ENCODE measurements around the gene MAMSTR. TPM values are rescaled to one million over a fixed set of nuclear protein-coding genes. Genes with fewer than 3 reads are reported as not detected.

The MAMSTR gene
- total and polyA plus RNA-seq, 9 of the 15 experiments (the other 6 are each of a cell fraction or from before 2014, with no cell fraction given) = 0.08 to 1.00 (median 0.40) TPM; not detected in 1

- no peaks in the 10 kb centered on the region for H4K20me1 ChIP-seq (replicated peaks; ENCODE audit: control insufficient read depth, insufficient read depth, low read length)
- WGBS (ENCODE audit: insufficient coverage, low coverage, missing lambda C conversion rate) = 34% methylated on average over 4 of the region's 4 CpGs
- no peak overlapping the region for H3K4me3 ChIP-seq
- H3K9ac ChIP-seq (ENCODE audit: insufficient read depth in 1 of 2, low read depth in 2 of 2, low read length in 2 of 2) = peak overlapping the region in 1 of 2 experiments; percentile 82; a peak in 2 of 4 replicates
- peaks cover 7% of the 10 kb centered on the region; the same call in 1 of the 3 replicates for H3K79me2 ChIP-seq (ENCODE audit: control insufficient read depth, insufficient read depth, low read length)
- peaks cover 18 to 40% of the 10 kb centered on the region in 2 experiments for H3K4me1 ChIP-seq (replicated peaks in 1 of 2; ENCODE audit: control insufficient read depth in 2 of 2, insufficient read depth in 2 of 2, low read length in 2 of 2)
- DNase-seq (ENCODE audit: extremely low read depth in 1 of 4, low spot score in 3 of 4) = no peak
- ATAC-seq = no peak
- no peak overlapping the region for H3K4me2 ChIP-seq (ENCODE audit: insufficient read depth, low read length)
- BruUV-seq (replicated peaks) = no TSS peak
- intact Hi-C loops (cut with micrococcal nuclease) (no loop called here), in situ Hi-C loops (cut with MboI) (no loop called here)
- ChIA-PET POLR2A (interaction anchor here (0.6 kb wide), 1 partner anchor 583 kb away, joined by 3 read pairs; no protein-coding TSS in a partner anchor), CTCF (ENCODE audit: low intra/inter-chr PET ratio) (no interaction called here)
- H3K27me3 ChIP-seq (ENCODE audit: control insufficient read depth in 2 of 2, insufficient read depth in 2 of 2, low read length in 2 of 2) = no peaks in the 10 kb centered on the region
- H3K9me3 ChIP-seq (replicated peaks; ENCODE audit: control insufficient read depth, insufficient read depth, low read depth, low read length) = no peaks in the 10 kb centered on the region
- no peak overlapping the region for H3K27ac ChIP-seq (ENCODE audit: extremely low read depth, low read depth, low read length)
- FAIRE-seq = no peak
- H3K36me3 ChIP-seq (ENCODE audit: control insufficient read depth, insufficient read depth, low read length) = no peaks in the 10 kb centered on the region
- no peak for TF ChIP-seq MTA1 (IDR thresholded peaks at IDR 0.05; ENCODE audit: borderline replicate concordance)
- TF ChIP-seq ZNF316 (IDR thresholded peaks at IDR 0.05) = peak; percentile 55
- no peak for TF ChIP-seq ZBTB33 (CRISPR knock-in tag; IDR thresholded peaks at IDR 0.05)
- TF ChIP-seq SRSF7 (optimal IDR thresholded peaks at IDR 0.05; ENCODE audit: low read depth, low read length) = no peak
- peak; percentile 54 for TF ChIP-seq C11orf30 (IDR thresholded peaks at IDR 0.05; ENCODE audit: low read depth)
- TF ChIP-seq ZNF584 (CRISPR knock-in tag; IDR thresholded peaks at IDR 0.05; ENCODE audit: low read depth) = no peak
- TF ChIP-seq CCAR2 (IDR thresholded peaks at IDR 0.05; ENCODE audit: low read depth, low read length) = no peak
- no peak for TF ChIP-seq E2F8 (IDR thresholded peaks at IDR 0.05; ENCODE audit: low read depth, partially characterized antibody)
- TF ChIP-seq MAFG (tag; conservative IDR thresholded peaks at IDR 0.05) = peak; percentile 42; the same call in 1 of the 2 replicates
- H2AFZ ChIP-seq (ENCODE audit: low read depth, low read length) = no peak overlapping the region
- H3K9me1 ChIP-seq (ENCODE audit: control insufficient read depth, insufficient read depth, low read length) = no peaks in the 10 kb centered on the region
Observed at GRCh38 chr19:48711106-48711662, 8.3 kb downstream of the MAMSTR start.

Data from K562 (cell line).